ENCODE data around the gene SRRM2.
A peak's percentile ranks its signal among the peaks of the same experiment; 100 is the strongest.

The SRRM2 gene

DNA sequence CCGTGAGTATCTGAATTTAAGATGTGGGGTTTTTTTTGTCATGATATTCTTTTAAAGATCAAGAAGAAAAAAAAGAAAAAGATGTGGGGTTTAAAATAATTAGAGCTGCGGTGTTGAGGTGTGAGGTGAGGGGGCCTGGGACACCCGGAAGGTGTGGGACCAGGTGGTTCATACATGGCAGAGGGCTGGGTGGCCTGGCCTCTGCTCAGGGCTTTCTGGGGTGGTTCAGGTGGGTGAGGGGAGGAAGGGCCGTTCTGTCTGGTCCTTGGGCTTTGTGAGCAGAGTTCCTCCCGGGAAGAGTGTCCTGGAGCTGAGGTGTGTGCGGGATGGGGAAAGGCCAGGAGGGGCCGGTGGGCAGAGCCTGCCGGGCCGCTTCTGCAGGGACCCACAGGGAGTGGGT is 37.4 kb upstream of the SRRM2 start:
- no peak for DNase-seq (ENCODE audit: low spot score)
- no peak for TF ChIP-seq CTCF (IDR thresholded peaks at IDR 0.05)
- Histone ChIP-seq H3K27ac (no peak overlapping the region), H3K4me3 (no peak overlapping the region)

- no peak for TF ChIP-seq CTCF (IDR thresholded peaks at IDR 0.05)
- Histone ChIP-seq H3K4me3 (peak overlapping the region; percentile 37), H3K27ac (no peak overlapping the region)
- DNase-seq (ENCODE audit: low spot score): no peak
These were observed 36.9 kb upstream of the SRRM2 start for GRCh38 chr16:2715519-2715918.

DNA sequence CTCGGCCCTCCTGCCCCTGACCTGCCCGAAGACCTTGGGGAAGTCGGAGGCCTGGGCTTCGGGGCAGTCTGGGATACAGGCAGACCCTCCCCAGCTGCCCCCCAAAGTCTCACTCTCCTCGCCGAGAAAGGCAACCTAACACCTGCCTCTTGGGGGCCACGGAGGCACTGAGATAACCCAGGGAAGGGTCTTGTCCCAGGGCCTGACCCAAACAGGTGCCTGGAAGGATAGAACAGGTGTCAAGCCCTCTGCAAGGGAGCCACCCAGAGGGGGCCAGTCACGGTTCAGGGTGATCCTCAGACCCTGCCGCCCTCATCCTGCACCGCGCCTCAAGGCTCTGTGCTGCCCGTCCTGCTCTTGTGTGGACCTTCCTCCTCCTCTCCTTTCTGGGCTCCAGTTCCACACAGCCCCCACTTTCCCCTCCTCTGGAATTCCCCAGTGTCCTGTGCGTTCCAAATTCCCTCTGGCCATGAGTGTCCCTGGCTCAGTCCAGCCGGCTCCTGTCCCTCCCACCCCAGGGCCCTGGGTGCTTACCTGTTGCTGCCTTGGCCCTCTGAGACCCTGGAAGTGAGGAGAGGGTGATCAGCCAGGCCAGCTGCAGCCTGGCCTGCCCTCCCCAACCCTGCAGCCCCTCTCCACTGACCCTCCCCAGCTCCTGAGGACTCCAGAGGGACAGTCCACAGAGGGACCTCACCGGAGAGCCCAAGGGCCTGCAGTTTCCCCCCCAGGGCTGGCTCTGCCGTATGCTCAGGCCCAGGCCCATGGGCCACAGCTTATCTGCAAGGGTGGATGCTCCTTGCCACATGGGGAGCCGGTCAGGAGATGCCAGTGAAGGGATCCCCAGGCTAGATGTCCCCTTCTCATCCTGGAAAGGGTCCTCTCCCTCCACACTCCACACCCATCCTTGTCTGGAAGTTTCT is 36.2 kb upstream of the SRRM2 start:
- no peak for TF ChIP-seq CTCF (IDR thresholded peaks at IDR 0.05)
- Histone ChIP-seq H3K27ac (no peak overlapping the region), H3K4me3 (peak overlapping the region; percentile 37)
- no peak for DNase-seq (ENCODE audit: low spot score)

GRCh38 chr16:2716948-2717347 is 35.5 kb upstream of the SRRM2 start:
- Histone ChIP-seq H3K4me3 (no peak overlapping the region), H3K27ac (no peak overlapping the region)
- no peak for TF ChIP-seq CTCF (IDR thresholded peaks at IDR 0.05)
- DNase-seq (ENCODE audit: low spot score): no peak

- Histone ChIP-seq H3K27ac (no peak overlapping the region), H3K4me3 (no peak overlapping the region)
- no peak for DNase-seq (ENCODE audit: low spot score)
- no peak for TF ChIP-seq CTCF (IDR thresholded peaks at IDR 0.05)
These were observed 34.8 kb upstream of the SRRM2 start for GRCh38 chr16:2717383-2718263.

DNA sequence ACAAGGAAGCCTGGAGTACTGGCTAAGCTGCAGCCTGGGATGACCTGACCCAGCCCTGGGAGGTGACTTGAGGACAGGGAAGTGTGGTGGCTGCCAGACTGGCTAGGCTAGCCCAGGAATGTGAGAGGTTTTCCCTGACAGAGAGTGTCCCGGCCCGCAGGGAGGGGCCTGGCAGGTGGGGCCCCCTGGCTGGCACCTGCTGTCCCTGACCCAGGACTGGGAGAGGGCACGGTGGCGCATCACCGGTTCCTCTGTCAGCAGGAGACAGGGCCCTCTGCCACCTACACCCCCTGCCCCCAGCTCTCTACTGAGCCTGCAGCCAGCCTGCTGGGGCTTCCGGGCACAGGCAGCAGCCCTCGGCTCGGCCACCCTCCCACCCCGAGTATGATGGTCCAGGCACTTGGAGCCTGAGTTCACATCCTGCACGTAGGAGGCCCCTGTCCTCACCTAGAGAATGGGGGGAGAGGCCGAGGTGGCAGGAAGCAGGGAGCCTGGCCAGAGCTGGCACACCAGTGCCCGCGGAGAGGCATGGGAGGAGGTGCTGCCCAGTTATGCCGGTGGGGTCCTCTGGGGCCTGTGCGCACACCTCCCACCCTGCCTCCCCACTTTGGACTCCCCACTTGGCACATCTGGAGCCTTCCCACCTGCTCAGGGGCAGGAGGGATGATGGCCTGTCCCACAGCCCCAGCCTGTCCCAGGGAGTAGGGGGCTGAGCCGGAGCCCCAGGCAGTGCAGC is 32.9 kb upstream of the SRRM2 start:
- H3K27ac ChIP-seq: no peak overlapping the region
- no peak for DNase-seq (ENCODE audit: low spot score)

More for the DNA sequence above, 32.9 kb upstream of the SRRM2 start:
- H3K4me3 ChIP-seq: no peak overlapping the region
- no peak for TF ChIP-seq CTCF (IDR thresholded peaks at IDR 0.05)
